ENCODE results near the gene FLYWCH1.

The FLYWCH1 gene

DNA sequence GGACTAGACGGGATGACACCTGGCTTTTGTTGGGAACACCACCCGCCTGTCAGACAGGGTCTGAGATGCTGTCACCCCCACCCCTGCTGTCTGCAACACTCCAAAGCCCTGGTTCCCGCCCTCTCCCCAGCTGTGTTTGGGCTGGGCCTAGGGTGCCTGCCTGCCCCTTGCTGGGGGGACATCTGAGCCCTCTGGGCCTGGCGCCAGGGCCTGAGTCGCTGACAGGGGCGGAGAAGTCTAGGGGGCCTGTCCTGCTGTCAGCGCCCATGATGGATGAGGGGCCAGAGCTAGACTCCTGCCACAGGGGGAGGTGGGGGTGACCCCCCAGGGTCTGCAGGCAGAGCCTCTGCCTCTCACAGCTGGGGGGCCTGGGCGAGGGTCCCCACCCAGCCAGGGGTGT, 76.1 kb downstream of the FLYWCH1 start:
- no peak for DNase-seq

DNA sequence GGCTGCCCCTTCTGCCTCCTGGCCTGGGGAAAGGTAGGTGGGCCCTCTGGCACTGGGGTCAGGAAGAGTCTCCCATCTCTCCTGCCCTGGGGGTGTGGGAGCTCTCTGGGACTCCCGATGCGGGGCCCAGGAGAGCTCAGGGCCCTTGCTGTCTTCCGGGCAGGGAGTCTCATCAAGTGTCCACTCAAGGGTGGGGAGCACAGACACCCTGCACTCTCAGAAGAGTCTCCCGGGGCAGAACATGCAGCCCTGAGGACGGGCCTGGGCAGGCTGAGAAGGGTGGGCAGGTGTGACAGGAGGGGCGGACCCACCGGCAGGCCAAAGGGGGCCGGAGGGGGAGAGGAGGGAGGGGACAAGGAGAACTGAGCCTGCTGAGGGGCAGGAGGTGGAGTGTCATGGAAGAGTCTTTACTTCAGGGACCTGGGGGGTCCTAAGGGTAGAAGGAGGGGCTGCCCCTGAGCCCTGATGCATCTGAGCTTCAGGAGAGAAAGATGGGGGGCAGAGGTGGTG, 76.9 kb downstream of the FLYWCH1 start:
- no peak for DNase-seq

DNA sequence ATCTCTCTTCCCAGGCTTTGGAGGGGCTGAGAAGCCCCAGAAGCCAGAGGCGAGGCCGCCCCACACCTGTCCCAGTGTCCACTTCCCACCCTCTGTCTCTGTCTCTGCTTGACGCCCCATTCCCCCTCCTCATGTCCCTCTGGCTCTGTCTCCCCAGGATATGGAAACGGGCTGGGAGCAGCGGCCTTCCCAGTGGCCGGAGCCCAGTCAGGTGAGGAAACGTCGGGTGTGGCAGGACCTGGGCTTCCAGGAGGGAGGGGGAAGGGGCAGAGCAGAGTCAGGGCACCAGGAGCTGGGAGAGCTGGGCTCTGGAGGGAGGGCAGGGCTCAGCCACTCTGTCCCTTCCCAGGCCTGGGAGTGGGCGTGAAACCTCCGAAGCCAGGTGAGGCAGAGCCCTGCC, 79.2 kb downstream of the FLYWCH1 start:
- DNase-seq, result no peak

DNA sequence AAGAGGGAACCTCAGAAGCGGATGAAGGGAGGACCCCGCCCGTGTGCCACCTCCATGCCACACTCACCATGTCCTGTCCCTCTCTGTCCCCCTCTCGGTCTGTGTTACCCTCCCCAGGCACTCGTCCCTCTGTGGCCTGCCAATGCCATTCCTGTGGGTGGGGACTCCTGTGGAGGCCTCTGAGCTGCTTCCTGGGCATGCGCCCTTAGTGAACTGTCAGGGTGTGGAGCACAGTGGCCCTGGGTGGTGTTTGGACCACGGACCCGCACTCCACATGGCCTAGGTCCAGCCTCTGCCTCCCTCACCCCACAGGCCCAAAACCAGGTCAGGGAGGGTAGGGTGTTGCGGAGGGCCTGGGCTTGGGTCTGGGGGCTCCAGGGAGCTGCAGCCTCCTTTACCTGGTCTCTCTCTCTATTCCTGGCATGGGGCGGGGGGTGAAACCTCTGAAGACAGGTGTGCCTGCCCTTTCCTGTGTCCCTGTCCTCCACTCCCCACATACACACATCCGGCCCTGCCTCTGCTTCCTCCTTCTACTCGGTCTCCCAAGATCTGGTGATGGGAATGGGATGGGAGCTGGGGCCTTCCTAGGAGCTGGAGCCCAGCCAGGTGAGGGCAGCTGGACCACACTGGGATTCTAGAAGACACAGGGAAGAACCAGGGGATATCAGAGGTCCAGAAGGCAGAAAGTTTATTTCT, 80.0 kb downstream of the FLYWCH1 start:
- no peak for DNase-seq

DNA sequence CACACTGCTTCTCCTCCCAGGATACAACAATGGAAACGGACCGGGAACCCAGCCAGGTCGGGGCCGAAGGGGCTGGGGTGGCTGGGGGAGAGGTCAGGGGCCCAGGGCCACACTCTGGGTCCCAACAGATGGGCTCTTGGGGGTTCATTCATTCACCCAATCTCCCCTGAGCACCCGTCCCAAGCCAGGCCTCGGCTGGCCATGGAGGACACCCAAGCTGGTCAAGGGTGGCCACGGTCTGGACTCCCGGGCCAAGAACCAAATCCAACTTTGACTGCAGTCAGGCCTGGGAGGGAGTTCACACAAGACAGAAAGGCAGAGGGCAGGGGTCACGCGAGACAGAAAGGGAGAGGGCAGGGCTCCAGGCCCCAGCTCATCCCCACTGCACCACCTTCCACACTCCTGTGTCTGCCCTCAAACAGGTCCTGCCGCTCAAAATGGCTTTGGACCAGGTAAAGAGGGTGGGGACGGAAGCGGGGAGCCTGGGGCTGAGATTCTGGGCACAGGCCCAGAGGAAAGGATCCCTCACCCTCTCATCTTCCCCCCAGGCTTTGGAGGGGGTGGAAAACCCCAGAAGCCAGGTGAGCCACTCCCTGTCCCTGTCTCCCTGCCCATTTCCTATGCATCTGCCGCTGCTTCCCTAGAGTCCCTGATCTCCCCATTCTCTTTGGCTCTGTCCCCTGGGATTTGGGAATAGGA, 80.8 kb downstream of the FLYWCH1 start:
- no peak for DNase-seq

DNA sequence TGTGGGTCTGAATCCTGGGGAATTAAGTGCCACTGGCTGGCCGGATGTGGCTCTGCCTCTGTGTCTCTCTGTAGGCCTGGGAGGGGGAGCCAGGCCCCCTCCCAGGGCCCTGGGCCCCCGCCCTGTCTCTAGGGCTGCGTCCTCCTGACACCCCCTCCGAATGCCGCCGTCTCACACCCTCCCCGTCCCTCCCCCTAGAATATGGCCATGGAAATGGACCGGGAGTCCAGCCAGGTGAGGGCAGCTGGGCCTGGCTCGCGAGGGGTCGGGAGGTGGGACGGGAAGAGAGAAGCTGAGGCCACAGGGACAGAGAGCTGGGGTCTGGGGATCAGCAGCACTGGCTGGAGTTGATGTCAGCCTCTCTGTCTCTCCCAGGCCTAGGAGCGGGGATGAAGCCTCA, 84.6 kb downstream of the FLYWCH1 start:
- DNase-seq, result no peak

DNA sequence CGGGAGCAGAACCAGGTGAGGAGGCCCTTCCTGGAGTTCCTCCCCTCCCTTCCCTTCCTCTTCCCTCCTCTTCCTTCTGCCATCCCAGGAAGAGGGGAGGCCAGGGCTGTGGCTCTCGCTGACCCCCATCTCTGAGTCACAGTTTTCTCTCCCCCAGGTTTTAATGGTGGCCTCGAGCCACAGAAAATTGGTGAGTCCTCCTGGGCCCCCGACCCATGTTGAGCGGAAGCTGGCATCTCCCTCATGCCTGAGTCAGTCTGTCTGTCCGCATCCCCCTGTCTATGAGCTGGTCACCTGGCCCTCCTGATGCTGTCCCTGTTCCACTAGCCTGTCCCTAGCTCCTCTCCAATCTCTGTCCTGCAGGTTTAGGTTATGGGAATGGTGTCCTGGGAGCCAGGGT, 88.2 kb downstream of the FLYWCH1 start:
- no peak for DNase-seq

DNA sequence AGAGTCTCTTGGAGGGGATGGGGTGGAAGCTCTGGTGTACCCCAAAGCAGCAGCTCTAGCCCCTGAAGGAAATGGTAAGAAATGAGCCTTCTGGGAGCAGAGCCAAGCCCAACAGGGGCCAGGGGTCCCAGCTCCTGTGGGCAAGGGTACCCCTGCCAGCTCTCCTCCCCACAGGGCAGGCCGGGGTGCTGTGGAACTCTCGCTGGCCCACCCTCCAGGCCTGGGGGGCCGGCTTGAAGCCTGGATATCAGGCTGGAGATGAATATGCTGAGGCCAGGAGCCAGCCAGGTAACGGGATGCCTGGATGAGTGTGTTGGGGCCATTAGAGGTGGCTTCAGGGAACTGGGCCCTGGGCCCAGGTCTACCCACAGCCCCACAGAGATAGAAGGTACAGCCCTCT, 88.8 kb downstream of the FLYWCH1 start:
- DNase-seq, result no peak

All from OCI-M1 (cell line).